Measurements from ENCODE around the gene WIPF2. TPM values are rescaled to one million over a fixed set of nuclear protein-coding genes. Genes with fewer than 3 reads are reported as not detected.

Gene WIPF2
- total and polyA plus RNA-seq, 4 donors = 10.6 to 34.5 (median 14.9) TPM

GRCh38 chr17:40180694-40181093 lies 38.4 kb upstream of the WIPF2 start:
- no peak for DNase-seq
- H3K9ac ChIP-seq (ENCODE audit: insufficient read depth in 1 of 2, low read length in 2 of 2) = no peak overlapping the region
- no peak overlapping the region for H3K27ac ChIP-seq (ENCODE audit: low read depth in 1 of 2, low read length in 1 of 2)

GRCh38 chr17:40181205-40181604 lies 37.9 kb upstream of the WIPF2 start:
- ATAC-seq (ENCODE audit: insufficient read depth, low FRiP score) (no peak), DNase-seq (no peak)
- WGBS, 2 donors = 80 to 81% methylated on average over 8 of the region's 8 CpGs
- no peaks in the 10 kb centered on the region for H3K27me3 ChIP-seq (ENCODE audit: control insufficient read depth in 3 of 3, insufficient read depth in 3 of 3, low read length in 2 of 3)
- no peaks in the 10 kb centered on the region for H3K9me3 ChIP-seq (ENCODE audit: control insufficient read depth in 4 of 4, insufficient read depth in 3 of 4, low read length in 3 of 4)
- no peak overlapping the region for H3K9ac ChIP-seq (ENCODE audit: insufficient read depth in 1 of 2, low read length in 2 of 2)
- H3K27ac ChIP-seq (ENCODE audit: low read depth in 1 of 2, low read length in 1 of 2) = no peak overlapping the region
- H3K4me3 ChIP-seq = no peak overlapping the region
- TF ChIP-seq CTCF (IDR thresholded peaks at IDR 0.05; ENCODE audit: control extremely low read depth, extremely low read depth) = no peak
- peaks cover 0 to 1% (median 0%) of the 10 kb centered on the region in 4 donors for H3K36me3 ChIP-seq (ENCODE audit: control insufficient read depth in 4 of 4, insufficient read depth in 4 of 4, low read length in 4 of 4)
- peaks cover 0 to 6% (median 4%) of the 10 kb centered on the region in 5 donors for H3K4me1 ChIP-seq (ENCODE audit: control insufficient read depth in 5 of 5, insufficient read depth in 5 of 5, low read length in 5 of 5)

More at GRCh38 chr17:40180694-40181093, 38.4 kb upstream of the WIPF2 start:
- Histone ChIP-seq H3K9me3 (ENCODE audit: control insufficient read depth in 4 of 4, insufficient read depth in 3 of 4, low read length in 3 of 4) (no peaks in the 10 kb centered on the region), H3K4me3 (no peak overlapping the region), H3K4me1 (ENCODE audit: control insufficient read depth in 5 of 5, insufficient read depth in 5 of 5, low read length in 5 of 5) (peaks cover 0 to 6% (median 4%) of the 10 kb centered on the region in 5 donors), H3K27me3 (ENCODE audit: control insufficient read depth in 3 of 3, insufficient read depth in 3 of 3, low read length in 2 of 3) (no peaks in the 10 kb centered on the region), H3K36me3 (ENCODE audit: control insufficient read depth in 4 of 4, insufficient read depth in 4 of 4, low read length in 4 of 4) (peaks cover 0 to 1% (median 0%) of the 10 kb centered on the region in 4 donors)
- WGBS, 2 donors = 52 to 78% methylated on average over 5 of the region's 5 CpGs
- no peak for ATAC-seq (ENCODE audit: insufficient read depth, low FRiP score)
- no peak for TF ChIP-seq CTCF (IDR thresholded peaks at IDR 0.05; ENCODE audit: control extremely low read depth, extremely low read depth)

DNA sequence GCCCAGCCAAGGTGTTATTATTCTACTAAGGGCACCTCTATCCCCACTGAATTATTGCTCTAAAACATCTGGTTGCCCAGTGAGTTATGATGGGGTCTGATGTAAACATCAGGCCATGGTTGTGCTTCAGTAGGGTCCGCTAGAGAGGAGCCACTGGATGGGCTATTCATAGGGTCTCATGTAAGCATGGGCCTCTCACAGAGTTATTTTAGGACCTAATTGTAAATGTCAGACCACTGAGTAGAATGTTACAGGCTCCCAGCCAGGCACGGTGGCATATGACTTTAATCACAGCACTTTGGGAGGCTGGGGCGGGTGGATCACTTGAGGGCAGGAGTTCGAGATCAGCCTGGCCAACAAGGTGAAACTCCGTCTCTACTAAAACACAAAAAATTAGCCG lies 36.5 kb upstream of the WIPF2 start:
- H3K4me3 ChIP-seq = no peak overlapping the region
- H3K9me3 ChIP-seq (ENCODE audit: control insufficient read depth in 4 of 4, insufficient read depth in 3 of 4, low read length in 3 of 4) = no peaks in the 10 kb centered on the region
- H3K36me3 ChIP-seq (ENCODE audit: control insufficient read depth in 4 of 4, insufficient read depth in 4 of 4, low read length in 4 of 4) = no peaks in the 10 kb centered on the region
- H3K4me1 ChIP-seq (ENCODE audit: control insufficient read depth in 5 of 5, insufficient read depth in 5 of 5, low read length in 5 of 5) = peaks cover 0 to 1% (median 0%) of the 10 kb centered on the region in 5 donors
- WGBS, 2 donors = 93 to 95% methylated on average over 6 of the region's 6 CpGs
- H3K9ac ChIP-seq (ENCODE audit: insufficient read depth in 1 of 2, low read length in 2 of 2) = no peak overlapping the region
- no peak for TF ChIP-seq CTCF (IDR thresholded peaks at IDR 0.05; ENCODE audit: control extremely low read depth, extremely low read depth)
- DNase-seq (no peak), ATAC-seq (ENCODE audit: insufficient read depth, low FRiP score) (no peak)
- H3K27ac ChIP-seq (ENCODE audit: low read depth in 1 of 2, low read length in 1 of 2) = no peak overlapping the region
- no peaks in the 10 kb centered on the region for H3K27me3 ChIP-seq (ENCODE audit: control insufficient read depth in 3 of 3, insufficient read depth in 3 of 3, low read length in 2 of 3)

DNA sequence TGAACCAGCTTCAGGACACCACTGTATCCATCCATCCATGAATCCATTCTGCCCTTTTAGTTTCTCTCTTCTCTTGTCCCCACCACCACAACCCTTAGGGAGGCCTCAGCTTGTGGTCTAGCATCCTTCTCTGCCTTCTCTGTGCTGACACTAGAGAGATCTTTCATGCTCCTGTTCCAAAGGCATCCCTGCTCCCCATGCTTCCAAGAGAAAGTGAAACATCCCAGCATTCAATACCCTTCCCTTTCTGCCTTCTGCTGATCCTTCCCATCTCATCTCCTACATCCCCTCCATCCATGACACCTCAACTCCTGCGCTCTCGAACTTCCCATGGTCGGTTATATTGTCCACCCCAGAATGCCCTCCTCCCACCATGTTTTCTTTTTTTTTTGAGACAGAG lies 31.9 kb upstream of the WIPF2 start:
- H3K27me3 ChIP-seq (ENCODE audit: control insufficient read depth in 3 of 3, insufficient read depth in 3 of 3, low read length in 2 of 3) = no peaks in the 10 kb centered on the region
- H3K9ac ChIP-seq (ENCODE audit: insufficient read depth in 1 of 2, low read length in 2 of 2) = no peak overlapping the region
- no peak overlapping the region for H3K4me3 ChIP-seq
- DNase-seq (no peak), ATAC-seq (ENCODE audit: insufficient read depth, low FRiP score) (no peak)
- WGBS, 2 donors = 92% methylated on average over 3 of the region's 3 CpGs
- H3K27ac ChIP-seq (ENCODE audit: low read depth in 1 of 2, low read length in 1 of 2) = no peak overlapping the region
- H3K36me3 ChIP-seq (ENCODE audit: control insufficient read depth in 4 of 4, insufficient read depth in 4 of 4, low read length in 4 of 4) = no peaks in the 10 kb centered on the region
- no peak for TF ChIP-seq CTCF (IDR thresholded peaks at IDR 0.05; ENCODE audit: control extremely low read depth, extremely low read depth)
- H3K4me1 ChIP-seq (ENCODE audit: control insufficient read depth in 5 of 5, insufficient read depth in 5 of 5, low read length in 5 of 5) = peaks cover 0 to 12% (median 2%) of the 10 kb centered on the region in 5 donors
- no peaks in the 10 kb centered on the region for H3K9me3 ChIP-seq (ENCODE audit: control insufficient read depth in 4 of 4, insufficient read depth in 3 of 4, low read length in 3 of 4)
